Fibroblast of lung (primary cell): ENCODE results near the gene MYOM3. TPM values are rescaled to one million over a fixed set of nuclear protein-coding genes. Genes with fewer than 3 reads are reported as not detected.

ENCODE experiments used
- DNase-seq, 2 donors: peaks; one replicate each; pipeline versions ENCODE4 v3.0.0 to v3.0.0-alpha.2; 2010; ENCODE audit warnings: low read depth in 2 of 2
- H2AFZ ChIP-seq: 2 replicates; pipeline ENCODE4 v1.5.1; 2012; ENCODE audit warnings: low read length, control low read depth, inconsistent platforms
- H3K27ac ChIP-seq: 2 replicates; pipeline ENCODE4 v1.5.1; 2011; ENCODE audit warnings: low read length, control low read depth; ENCODE audit not compliant: insufficient read depth
- H3K27me3 ChIP-seq: 2 replicates; pipeline ENCODE4 v1.5.1; 2011; ENCODE audit warnings: mild to moderate bottlenecking, low read length; ENCODE audit not compliant: control insufficient read depth, insufficient read depth
- H3K36me3 ChIP-seq: 2 replicates; pipeline ENCODE4 v1.5.1; 2011; ENCODE audit warnings: low read length; ENCODE audit not compliant: control insufficient read depth, insufficient read depth
- H3K4me1 ChIP-seq: 2 replicates; pipeline ENCODE4 v1.5.1; 2011; ENCODE audit warnings: low read length; ENCODE audit not compliant: control insufficient read depth, insufficient read depth; ENCODE audit errors: extremely low read depth
- H3K4me2 ChIP-seq: 2 replicates; pipeline ENCODE4 v1.5.1; 2011; ENCODE audit warnings: low read length, control low read depth; ENCODE audit not compliant: insufficient read depth; ENCODE audit errors: extremely low read depth
- H3K4me3 ChIP-seq, 4 experiments: fragments of 200-600 bp in 1 of 4; sonication (generic) in 1 of 4; replicated peaks in 1 of 4; 2 replicates each; pipeline ENCODE4 v1.5.1; 2011 to 2016; ENCODE audit warnings: low read length in 4 of 4, low read depth in 3 of 4, mild to moderate bottlenecking in 3 of 4, control low read depth in 2 of 4, inconsistent platforms in 1 of 4, mixed read lengths in 1 of 4; ENCODE audit not compliant: insufficient read depth in 1 of 4; ENCODE audit errors: control extremely low read depth in 1 of 4
- H3K79me2 ChIP-seq: 2 replicates; pipeline ENCODE4 v1.5.1; 2012; ENCODE audit warnings: mild to moderate bottlenecking, low read length, inconsistent platforms; ENCODE audit not compliant: control insufficient read depth, insufficient read depth
- H3K9ac ChIP-seq: 2 replicates; pipeline ENCODE4 v1.5.1; 2011; ENCODE audit warnings: mild to moderate bottlenecking, low read length, control low read depth; ENCODE audit not compliant: insufficient read depth
- H3K9me3 ChIP-seq: 2 replicates; pipeline ENCODE4 v1.5.1; 2012; ENCODE audit warnings: low read depth, low read length; ENCODE audit not compliant: control insufficient read depth, insufficient read depth
- H4K20me1 ChIP-seq: 2 replicates; pipeline ENCODE4 v1.5.1; 2011; ENCODE audit warnings: low read length; ENCODE audit not compliant: control insufficient read depth, insufficient read depth; ENCODE audit errors: extremely low read depth
- EZH2 ChIP-seq: IDR thresholded peaks from 2 replicates; pipeline ENCODE4 v1.5.1; 2012; ENCODE audit warnings: low read length, control low read depth, mild to moderate bottlenecking; ENCODE audit errors: missing control alignments
- polyA minus RNA-seq: library from RNA; depleted of rRNA, polyadenylated mRNA; stranded (reverse); fragments of >200 nt; gene quantifications from 2 replicates; pipeline ENCODE4 v1.2.3, GENCODE V29; 2011; ENCODE audit warnings: low replicate concordance
- polyA plus RNA-seq, 2 donors: library from polyadenylated mRNA; depleted of rRNA in 1 of 2; stranded (reverse) in 1 of 2; unstranded in 1 of 2; fragments of >200 nt; gene quantifications; 2 replicates each; pipeline ENCODE4 v1.2.1, GENCODE V29; 2011 to 2012; ENCODE audit warnings: missing spikeins in 1 of 2
- total RNA-seq: library from RNA; depleted of rRNA; stranded (reverse); fragments of >200 nt; gene quantifications from 2 replicates; pipeline ENCODE4 v1.2.1, GENCODE V29; 2014
- TF ChIP-seq, protein P1 (sequence below), 2 donors: IDR thresholded peaks in 1 of 2; conservative IDR thresholded peaks in 1 of 2; 1 replicate in 1 of 2; 2 replicates in 1 of 2; pipeline ENCODE4 v1.5.1; 2011 to 2012; ENCODE audit warnings: low read length in 2 of 2, control low read depth in 1 of 2, inconsistent platforms in 1 of 2, low read depth in 1 of 2, mild to moderate bottlenecking in 1 of 2

Gene MYOM3
- total RNA-seq (not detected in 2 replicates), polyA plus RNA-seq (not detected in 2 replicates), polyA minus RNA-seq (not detected in 2 replicates)
- polyA plus RNA-seq (2012) = not detected in 2 replicates

GRCh38 chr1:24111996-24112779, at the start of gene MYOM3:
Gene MYOM3, minus strand, starts transcription at chr1:24112135. Its CDS starts 3,499 bp downstream, at chr1:24108636.
- TF ChIP-seq EZH2 = no peak
- TF ChIP-seq, protein P1, sequence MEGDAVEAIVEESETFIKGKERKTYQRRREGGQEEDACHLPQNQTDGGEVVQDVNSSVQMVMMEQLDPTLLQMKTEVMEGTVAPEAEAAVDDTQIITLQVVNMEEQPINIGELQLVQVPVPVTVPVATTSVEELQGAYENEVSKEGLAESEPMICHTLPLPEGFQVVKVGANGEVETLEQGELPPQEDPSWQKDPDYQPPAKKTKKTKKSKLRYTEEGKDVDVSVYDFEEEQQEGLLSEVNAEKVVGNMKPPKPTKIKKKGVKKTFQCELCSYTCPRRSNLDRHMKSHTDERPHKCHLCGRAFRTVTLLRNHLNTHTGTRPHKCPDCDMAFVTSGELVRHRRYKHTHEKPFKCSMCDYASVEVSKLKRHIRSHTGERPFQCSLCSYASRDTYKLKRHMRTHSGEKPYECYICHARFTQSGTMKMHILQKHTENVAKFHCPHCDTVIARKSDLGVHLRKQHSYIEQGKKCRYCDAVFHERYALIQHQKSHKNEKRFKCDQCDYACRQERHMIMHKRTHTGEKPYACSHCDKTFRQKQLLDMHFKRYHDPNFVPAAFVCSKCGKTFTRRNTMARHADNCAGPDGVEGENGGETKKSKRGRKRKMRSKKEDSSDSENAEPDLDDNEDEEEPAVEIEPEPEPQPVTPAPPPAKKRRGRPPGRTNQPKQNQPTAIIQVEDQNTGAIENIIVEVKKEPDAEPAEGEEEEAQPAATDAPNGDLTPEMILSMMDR (conservative IDR thresholded peaks at IDR 0.05 in 1 of 2, IDR thresholded peaks at IDR 0.05 in 1 of 2; ENCODE audit: low read depth in 1 of 2, low read length in 2 of 2) = peak; percentile 43 to 63
- Histone ChIP-seq H4K20me1 (no peaks in the 10 kb centered on the region), H3K4me2 (peak within 1 kb of the TSS; percentile 59), H3K36me3 (no peaks in the 10 kb centered on the region), H3K9me3 (no peaks in the 10 kb centered on the region), H3K9ac (no peak within 1 kb of the TSS), H3K4me3 (peak within 1 kb of the TSS in 1 of 4 experiments; percentile 17), H3K27me3 (peaks cover 9% of the 10 kb centered on the region), H3K4me1 (no peaks in the 10 kb centered on the region), H3K27ac (no peak within 1 kb of the TSS), H2AFZ (no peak within 1 kb of the TSS), H3K79me2 (no peaks in the 10 kb centered on the region)
- peak; percentile 70 to 85 for DNase-seq

GRCh38 chr1:24161270-24161669, 49.3 kb upstream of the MYOM3 start:
- DNase-seq = no peak
- no peak overlapping the region for H3K4me2 ChIP-seq
- no peaks in the 10 kb centered on the region for H4K20me1 ChIP-seq
- H3K9me3 ChIP-seq = no peaks in the 10 kb centered on the region
- no peak overlapping the region for H2AFZ ChIP-seq
- TF ChIP-seq, protein P1 (conservative IDR thresholded peaks at IDR 0.05 in 1 of 2, IDR thresholded peaks at IDR 0.05 in 1 of 2; ENCODE audit: low read depth in 1 of 2, low read length in 2 of 2) = no peak
- no peak for TF ChIP-seq EZH2
- no peak overlapping the region for H3K9ac ChIP-seq
- H3K27me3 ChIP-seq = peaks cover 20% of the 10 kb centered on the region
- no peak overlapping the region for H3K4me3 ChIP-seq
- no peak overlapping the region for H3K27ac ChIP-seq
- no peaks in the 10 kb centered on the region for H3K36me3 ChIP-seq
- no peaks in the 10 kb centered on the region for H3K4me1 ChIP-seq
- no peaks in the 10 kb centered on the region for H3K79me2 ChIP-seq

DNA sequence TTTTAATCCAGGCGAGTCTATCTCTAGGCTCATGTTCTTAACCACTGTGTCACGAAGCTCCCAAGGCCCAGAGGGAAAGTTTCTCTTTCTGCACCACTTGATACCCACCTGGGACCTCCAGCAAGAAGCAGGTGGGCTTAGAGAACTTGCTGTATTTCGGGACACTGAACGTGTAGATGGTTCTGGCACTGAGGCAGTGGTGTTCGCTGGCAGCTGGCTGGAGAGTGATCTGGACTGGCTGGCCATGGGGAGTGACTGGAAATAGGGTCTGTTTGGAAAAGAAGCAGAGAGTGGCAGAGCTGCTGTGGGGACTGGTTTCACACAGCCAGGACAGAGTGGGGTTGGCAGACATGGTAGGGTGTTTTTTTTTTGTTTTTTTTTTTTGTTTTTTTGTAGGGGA, 47.4 kb upstream of the MYOM3 start:
- H4K20me1 ChIP-seq = no peaks in the 10 kb centered on the region
- no peak overlapping the region for H2AFZ ChIP-seq
- no peak overlapping the region for H3K4me3 ChIP-seq
- no peaks in the 10 kb centered on the region for H3K4me1 ChIP-seq
- no peaks in the 10 kb centered on the region for H3K36me3 ChIP-seq
- TF ChIP-seq EZH2 = no peak
- TF ChIP-seq, protein P1 (conservative IDR thresholded peaks at IDR 0.05 in 1 of 2, IDR thresholded peaks at IDR 0.05 in 1 of 2; ENCODE audit: low read depth in 1 of 2, low read length in 2 of 2) = no peak
- no peaks in the 10 kb centered on the region for H3K9me3 ChIP-seq
- H3K27me3 ChIP-seq = peaks cover 17% of the 10 kb centered on the region
- DNase-seq = no peak
- H3K79me2 ChIP-seq = no peaks in the 10 kb centered on the region
- H3K4me2 ChIP-seq = no peak overlapping the region
- H3K9ac ChIP-seq = no peak overlapping the region
- H3K27ac ChIP-seq = no peak overlapping the region
